ENCODE data around the gene FASTKD2.

FASTKD2 gene

DNA sequence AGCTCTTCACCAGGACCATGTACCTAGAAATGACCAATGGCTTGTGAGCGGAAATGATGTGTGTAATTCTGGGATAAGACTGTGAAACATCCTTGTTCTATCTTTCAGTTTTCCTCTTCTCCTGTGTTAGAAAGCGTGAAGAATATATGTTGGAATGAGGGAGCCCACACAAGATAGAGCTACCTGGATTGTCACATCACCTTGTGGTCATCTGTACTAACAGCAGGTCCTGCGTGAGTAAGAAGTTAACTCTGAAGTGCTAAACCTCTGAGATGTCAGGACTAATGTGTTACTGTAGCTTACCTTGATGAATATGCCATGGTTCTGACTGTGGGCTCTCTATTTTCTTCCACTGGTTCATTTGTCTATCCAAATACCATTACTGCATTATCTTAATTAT is 75.6 kb downstream of the FASTKD2 start:
- no peak for DNase-seq
